ENCODE results near the gene ZNHIT6.

DNA sequence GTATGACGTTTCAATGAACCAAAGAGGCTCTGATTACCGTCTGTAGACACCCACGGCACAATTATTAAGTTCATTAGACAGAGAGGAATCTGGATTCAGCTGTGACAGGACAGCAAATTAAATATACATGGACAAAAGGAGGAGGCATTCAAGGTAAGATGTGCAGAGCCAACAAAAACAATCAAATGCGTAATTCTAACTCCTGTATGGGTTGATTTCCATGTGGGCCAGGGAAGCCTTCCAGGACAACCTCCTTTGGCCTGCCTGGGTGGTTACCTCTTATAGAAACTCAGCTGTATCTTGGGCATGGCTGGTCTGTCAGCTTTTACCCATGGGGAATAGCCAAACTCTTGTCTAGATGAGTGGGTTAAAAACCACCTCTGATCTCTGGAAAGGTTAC is 83.9 kb downstream of the ZNHIT6 start:
- TF ChIP-seq, protein P1, sequence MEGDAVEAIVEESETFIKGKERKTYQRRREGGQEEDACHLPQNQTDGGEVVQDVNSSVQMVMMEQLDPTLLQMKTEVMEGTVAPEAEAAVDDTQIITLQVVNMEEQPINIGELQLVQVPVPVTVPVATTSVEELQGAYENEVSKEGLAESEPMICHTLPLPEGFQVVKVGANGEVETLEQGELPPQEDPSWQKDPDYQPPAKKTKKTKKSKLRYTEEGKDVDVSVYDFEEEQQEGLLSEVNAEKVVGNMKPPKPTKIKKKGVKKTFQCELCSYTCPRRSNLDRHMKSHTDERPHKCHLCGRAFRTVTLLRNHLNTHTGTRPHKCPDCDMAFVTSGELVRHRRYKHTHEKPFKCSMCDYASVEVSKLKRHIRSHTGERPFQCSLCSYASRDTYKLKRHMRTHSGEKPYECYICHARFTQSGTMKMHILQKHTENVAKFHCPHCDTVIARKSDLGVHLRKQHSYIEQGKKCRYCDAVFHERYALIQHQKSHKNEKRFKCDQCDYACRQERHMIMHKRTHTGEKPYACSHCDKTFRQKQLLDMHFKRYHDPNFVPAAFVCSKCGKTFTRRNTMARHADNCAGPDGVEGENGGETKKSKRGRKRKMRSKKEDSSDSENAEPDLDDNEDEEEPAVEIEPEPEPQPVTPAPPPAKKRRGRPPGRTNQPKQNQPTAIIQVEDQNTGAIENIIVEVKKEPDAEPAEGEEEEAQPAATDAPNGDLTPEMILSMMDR (IDR thresholded peaks at IDR 0.05): no peak
- no peak for TF ChIP-seq EZH2 (IDR thresholded peaks at IDR 0.05; ENCODE audit: borderline replicate concordance, insufficient read depth, low read depth, low read length, poor library complexity, severe bottlenecking)

Data from B cell (primary cell).